Central memory CD8-positive, alpha-beta T cell (primary cell): ENCODE results near the gene LCN12.
A peak's percentile ranks its signal among the peaks of the same experiment; 100 is the strongest.

Source experiments
- ATAC-seq: fragments of 150-1000 bp; cut with Tn5 transposase; replicated peaks from 2 replicates; pipeline ENCODE4 v1.10.0; 2022; ENCODE audit warnings: mild to moderate bottlenecking, moderate FRiP score, moderate number of reproducible peaks; ENCODE audit not compliant: poor library complexity, severe bottlenecking; ENCODE audit errors: extremely low read depth
- DNase-seq, 2 donors: peaks; one replicate each; pipeline ENCODE4 v3.0.0; 2021; ENCODE audit warnings: low spot score in 2 of 2
- H3K27ac Mint-ChIP-seq: one replicate; pipeline ENCODE4 v1.8.0; 2022; ENCODE audit warnings: low read depth, mild to moderate bottlenecking, moderate library complexity, mixed read lengths
- H3K27me3 Mint-ChIP-seq: one replicate; pipeline ENCODE4 v1.8.0; 2022; ENCODE audit warnings: mixed read lengths
- H3K36me3 Mint-ChIP-seq: one replicate; pipeline ENCODE4 v1.8.0; 2022; ENCODE audit warnings: mild to moderate bottlenecking, moderate library complexity, mixed read lengths; ENCODE audit not compliant: insufficient read depth
- H3K4me1 Mint-ChIP-seq: one replicate; pipeline ENCODE4 v1.8.0; 2022; ENCODE audit warnings: mixed read lengths
- H3K4me3 Mint-ChIP-seq: one replicate; pipeline ENCODE4 v1.8.0; 2022; ENCODE audit warnings: mild to moderate bottlenecking, moderate library complexity, mixed read lengths
- H3K9me3 Mint-ChIP-seq: one replicate; pipeline ENCODE4 v1.8.0; 2022; ENCODE audit warnings: mixed read lengths

LCN12 gene

DNA sequence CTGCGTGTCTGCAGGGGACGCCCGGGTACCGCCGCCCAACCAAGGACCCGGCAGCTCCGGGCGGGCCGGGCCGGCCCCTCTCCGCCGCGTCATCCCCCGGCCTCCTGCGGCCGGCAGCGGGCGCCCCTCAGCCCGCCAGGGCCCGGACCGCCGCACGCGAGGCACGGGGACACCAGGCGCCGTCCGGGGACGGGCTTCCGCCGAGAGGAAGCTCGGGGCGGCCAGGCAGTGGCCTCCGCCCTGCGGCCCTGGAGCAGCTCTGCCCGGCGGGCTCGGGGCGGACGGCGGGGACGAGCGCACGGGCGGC, 7.9 kb upstream of the LCN12 start:
- Mint-ChIP-seq H3K27ac (peak overlapping the region; percentile 64), H3K9me3 (no peaks in the 10 kb centered on the region), H3K4me3 (peak overlapping the region; percentile 80), H3K36me3 (peaks cover 39% of the 10 kb centered on the region), H3K4me1 (peaks cover 12% of the 10 kb centered on the region), H3K27me3 (no peaks in the 10 kb centered on the region)
- peak; percentile 37 for ATAC-seq
- DNase-seq: no peak

DNA sequence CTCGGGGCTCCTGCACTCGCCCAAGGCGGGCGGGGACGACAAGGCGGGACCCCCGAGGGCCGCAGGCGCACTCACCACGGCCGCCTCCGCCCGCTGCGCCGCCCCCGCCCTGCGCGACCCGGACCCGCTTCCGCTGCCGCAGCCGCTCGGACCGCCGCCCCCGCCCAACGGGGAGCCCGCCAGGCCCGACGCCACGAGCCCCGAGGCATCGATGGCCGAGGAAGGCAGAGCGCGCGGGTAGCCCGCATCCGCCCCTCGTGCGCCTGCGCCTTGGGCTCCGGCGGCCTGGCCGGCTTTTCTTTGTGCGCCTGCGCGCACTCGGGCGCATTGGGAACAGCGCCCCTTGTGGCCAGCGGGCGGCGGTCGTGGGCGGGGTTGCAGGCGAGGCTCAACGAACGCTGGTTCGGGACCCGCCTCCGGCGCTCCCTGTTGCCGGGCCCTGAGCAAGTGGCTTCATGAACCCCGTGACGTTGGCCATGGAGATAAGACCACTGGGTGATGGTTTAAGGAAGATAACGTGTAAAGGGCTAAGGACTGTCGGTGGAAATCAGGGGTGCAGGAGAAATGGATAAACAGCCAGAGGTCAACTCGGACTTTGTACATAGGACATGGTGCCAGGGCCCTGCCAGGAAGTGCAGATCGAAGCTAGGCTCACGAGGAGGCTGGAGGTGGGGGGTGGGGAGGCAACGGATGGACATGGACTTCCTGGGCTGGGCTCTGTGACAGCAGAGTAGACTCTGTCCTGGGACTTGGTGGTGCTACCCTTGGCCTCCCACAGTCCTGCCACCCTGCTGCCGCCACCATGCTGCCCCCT, 7.3 kb upstream of the LCN12 start, which contains the start of the genes C8G and FBXW5:
TSS of gene C8G (plus strand) at position 725 of the 814 bp plus-strand sequence. CDS start at position 803, 78 bp downstream.
TSS of gene FBXW5 (minus strand) at position 220 of the 814 bp plus-strand sequence. CDS start 655 bp downstream, outside the sequence.
- Mint-ChIP-seq H3K36me3 (peaks cover 38% of the 10 kb centered on the region), H3K4me3 (peak within 1 kb of the TSS; percentile 80), H3K9me3 (no peaks in the 10 kb centered on the region), H3K27me3 (no peaks in the 10 kb centered on the region), H3K27ac (peak within 1 kb of the TSS; percentile 89), H3K4me1 (peaks cover 7% of the 10 kb centered on the region)
- DNase-seq (peak; percentile 91 to 92), ATAC-seq (peak; percentile 78)

- peaks cover 14% of the 10 kb centered on the region for H3K4me1 Mint-ChIP-seq
- no peaks in the 10 kb centered on the region for H3K9me3 Mint-ChIP-seq
- H3K4me3 Mint-ChIP-seq: peak overlapping the region; percentile 80
- ATAC-seq (no peak), DNase-seq (no peak)
- H3K27ac Mint-ChIP-seq: peak overlapping the region; percentile 89
- peaks cover 36% of the 10 kb centered on the region for H3K36me3 Mint-ChIP-seq
- no peaks in the 10 kb centered on the region for H3K27me3 Mint-ChIP-seq
Measured at GRCh38 chr9:136945333-136946227, 6.5 kb upstream of the LCN12 start.

GRCh38 chr9:136946228-136947027, 5.6 kb upstream of the LCN12 start:
- H3K27me3 Mint-ChIP-seq: no peaks in the 10 kb centered on the region
- H3K4me3 Mint-ChIP-seq: no peak overlapping the region
- no peak for ATAC-seq
- DNase-seq: no peak
- peaks cover 31% of the 10 kb centered on the region for H3K36me3 Mint-ChIP-seq
- H3K27ac Mint-ChIP-seq: no peak overlapping the region
- peaks cover 14% of the 10 kb centered on the region for H3K4me1 Mint-ChIP-seq
- no peaks in the 10 kb centered on the region for H3K9me3 Mint-ChIP-seq

DNA sequence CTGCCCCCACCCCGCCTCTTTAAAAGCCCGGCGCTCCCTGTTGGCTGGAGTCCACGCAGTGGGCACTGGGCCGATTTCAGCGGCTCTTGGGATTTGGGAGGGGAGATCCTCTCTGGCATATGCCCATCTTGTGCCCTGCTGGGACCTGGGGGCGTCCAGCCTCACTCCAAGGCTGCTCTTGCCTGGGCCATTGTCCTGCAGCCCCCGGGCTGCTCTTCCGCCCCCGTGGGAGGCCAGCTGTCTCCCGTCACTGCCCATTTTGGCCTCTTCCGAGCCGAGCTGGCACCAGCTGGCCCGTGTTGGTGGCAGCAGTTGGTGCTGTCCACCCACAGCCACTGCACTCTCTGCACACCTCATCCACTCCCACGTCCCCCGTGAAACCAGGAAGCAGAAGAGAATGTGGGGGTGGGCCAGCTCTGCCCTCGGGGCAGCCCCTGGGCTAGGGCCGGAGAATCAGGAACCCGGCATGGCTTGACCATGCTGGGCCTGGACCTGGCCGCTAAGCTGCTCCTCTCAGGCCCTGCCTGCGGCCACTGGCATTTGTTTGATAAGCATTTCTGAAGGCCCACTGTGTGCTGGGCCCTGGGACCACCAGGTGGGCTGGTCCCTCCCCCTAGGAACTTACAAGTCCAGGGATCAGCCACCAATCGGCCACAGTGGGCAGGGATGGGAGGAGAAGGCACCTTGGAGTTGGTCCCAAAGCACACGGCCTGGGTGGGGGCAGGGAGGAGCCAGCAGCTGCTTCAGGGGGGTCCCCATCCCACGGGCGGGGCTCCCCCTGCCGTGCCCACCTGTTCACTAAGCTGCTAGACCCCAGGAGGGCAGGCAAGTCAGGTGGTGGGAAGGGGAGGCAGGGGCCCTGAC, 4.8 kb upstream of the LCN12 start:
- Mint-ChIP-seq H3K36me3 (peaks cover 28% of the 10 kb centered on the region), H3K9me3 (no peaks in the 10 kb centered on the region), H3K27me3 (no peaks in the 10 kb centered on the region), H3K4me3 (peak overlapping the region; percentile 18), H3K27ac (no peak overlapping the region), H3K4me1 (peaks cover 14% of the 10 kb centered on the region)
- no peak for DNase-seq
- no peak for ATAC-seq

DNA sequence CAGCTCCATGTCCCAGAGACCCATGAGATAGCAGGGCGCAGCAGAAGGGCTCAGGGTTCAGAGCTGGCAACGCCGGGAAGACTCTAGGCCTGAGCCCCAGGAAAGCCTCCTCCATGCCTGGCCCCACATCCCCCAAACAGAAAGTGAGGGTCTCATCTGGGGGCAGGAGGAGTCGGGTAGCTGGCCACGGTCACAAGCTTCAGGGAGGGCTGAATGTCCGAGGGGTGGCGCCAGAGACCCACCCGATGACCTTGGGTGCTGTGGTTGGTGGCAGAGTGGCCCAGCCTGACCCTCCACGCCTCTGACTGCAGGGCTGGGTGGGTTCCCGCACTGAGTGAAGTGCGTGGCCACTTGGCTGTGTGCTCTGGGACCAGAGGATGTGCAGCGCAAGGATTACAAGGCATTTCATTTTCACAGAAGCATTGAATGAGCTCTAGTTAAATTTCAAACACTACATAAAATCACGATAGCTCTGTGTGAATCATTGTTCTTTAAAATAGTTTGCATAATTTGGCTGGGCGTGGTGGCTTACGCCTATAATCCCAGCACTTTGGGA, 4.0 kb upstream of the LCN12 start:
- peaks cover 14% of the 10 kb centered on the region for H3K4me1 Mint-ChIP-seq
- no peaks in the 10 kb centered on the region for H3K9me3 Mint-ChIP-seq
- DNase-seq: no peak
- peaks cover 25% of the 10 kb centered on the region for H3K36me3 Mint-ChIP-seq
- no peak for ATAC-seq
- no peak overlapping the region for H3K27ac Mint-ChIP-seq
- H3K27me3 Mint-ChIP-seq: no peaks in the 10 kb centered on the region
- H3K4me3 Mint-ChIP-seq: peak overlapping the region; percentile 83

DNA sequence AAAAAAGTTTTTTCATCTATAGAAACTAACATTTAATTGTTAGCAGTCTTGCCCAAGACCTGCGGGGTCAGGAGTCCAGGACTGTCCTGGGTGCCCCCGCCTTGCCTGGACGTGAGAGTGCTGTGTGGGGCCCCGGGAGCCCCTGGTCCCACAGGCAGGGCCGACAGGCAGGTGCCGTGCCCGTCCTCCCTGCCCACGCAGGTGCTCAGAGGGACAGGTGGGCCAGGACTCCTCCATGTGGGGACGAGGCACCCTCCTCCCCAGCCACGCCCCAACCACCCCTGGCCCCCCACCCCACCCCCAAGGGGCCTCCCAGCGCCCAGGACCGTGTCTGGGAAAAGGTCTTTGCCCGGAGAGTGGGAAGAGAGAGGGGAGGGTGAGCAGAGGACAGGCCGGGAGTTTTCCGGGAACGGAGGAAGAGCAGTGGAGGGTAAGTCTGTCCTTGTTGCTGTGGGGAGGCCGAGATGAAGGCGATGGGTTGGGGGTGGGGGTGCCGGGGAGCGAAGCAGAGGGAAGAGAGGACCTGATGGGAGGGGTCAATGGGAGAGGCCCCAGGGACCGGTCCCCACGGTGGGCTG, 2.7 kb upstream of the LCN12 start:
- DNase-seq (no peak), ATAC-seq (no peak)
- Mint-ChIP-seq H3K9me3 (no peaks in the 10 kb centered on the region), H3K27me3 (no peaks in the 10 kb centered on the region), H3K27ac (peak overlapping the region; percentile 78), H3K4me3 (peak overlapping the region; percentile 83), H3K36me3 (peaks cover 18% of the 10 kb centered on the region), H3K4me1 (peaks cover 14% of the 10 kb centered on the region)

GRCh38 chr9:136949817-136950655, 2.0 kb upstream of the LCN12 start:
- Mint-ChIP-seq H3K4me1 (peaks cover 14% of the 10 kb centered on the region), H3K27ac (peak overlapping the region; percentile 78), H3K27me3 (no peaks in the 10 kb centered on the region), H3K4me3 (peak overlapping the region; percentile 83), H3K9me3 (no peaks in the 10 kb centered on the region), H3K36me3 (peaks cover 13% of the 10 kb centered on the region)
- DNase-seq: peak; percentile 95 to 97
- peak; percentile 97 for ATAC-seq

- ATAC-seq: no peak
- Mint-ChIP-seq H3K27ac (no peak overlapping the region), H3K36me3 (peaks cover 6% of the 10 kb centered on the region), H3K27me3 (no peaks in the 10 kb centered on the region), H3K4me3 (peak overlapping the region; percentile 83), H3K4me1 (peaks cover 13% of the 10 kb centered on the region), H3K9me3 (no peaks in the 10 kb centered on the region)
- no peak for DNase-seq
Measured at GRCh38 chr9:136950656-136951276, 1.3 kb upstream of the LCN12 start.

DNA sequence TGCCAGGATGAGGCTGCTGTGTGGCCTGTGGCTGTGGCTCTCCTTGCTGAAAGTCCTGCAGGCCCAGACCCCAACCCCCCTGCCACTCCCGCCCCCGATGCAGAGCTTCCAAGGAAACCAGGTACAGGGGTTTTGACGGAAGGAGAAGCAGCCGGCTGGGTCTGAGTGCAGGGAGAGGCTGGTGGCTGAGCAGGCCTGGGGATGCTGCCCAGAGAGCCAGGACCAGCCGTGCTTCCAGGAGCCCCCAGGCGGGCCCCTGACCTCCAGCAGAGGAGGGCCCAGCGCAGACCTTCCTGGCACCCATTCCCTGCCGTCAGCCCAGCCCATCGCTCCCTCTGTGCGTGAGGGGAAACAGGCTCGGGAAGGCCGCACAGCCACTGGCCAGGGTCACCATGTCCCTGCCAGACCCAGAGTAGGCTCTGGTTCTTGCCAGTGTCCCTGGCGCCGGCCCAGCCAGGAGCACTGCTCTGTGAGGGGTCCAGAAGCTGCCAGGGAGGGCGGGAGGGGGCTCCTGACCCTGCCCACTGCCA, 313 bp downstream of the LCN12 start:
- H3K9me3 Mint-ChIP-seq: no peaks in the 10 kb centered on the region

More for the DNA sequence above, 313 bp downstream of the LCN12 start:
- DNase-seq (no peak), ATAC-seq (no peak)
- Mint-ChIP-seq H3K4me1 (peaks cover 13% of the 10 kb centered on the region), H3K27ac (no peak overlapping the region), H3K36me3 (peaks cover 6% of the 10 kb centered on the region), H3K27me3 (no peaks in the 10 kb centered on the region), H3K4me3 (no peak overlapping the region)
